GM10266 (cell line): ENCODE data around the gene RASL12.

Experiments
- DNase-seq: peaks from one replicate; pipeline ENCODE4 v3.0.0; 2012; ENCODE audit errors: extremely low spot score
- CTCF ChIP-seq: IDR thresholded peaks from 2 replicates; pipeline ENCODE4 v1.5.1; 2012; ENCODE audit warnings: mild to moderate bottlenecking, low read depth; ENCODE audit not compliant: control insufficient read depth, insufficient read depth; ENCODE audit errors: missing control alignments

Gene RASL12

GRCh38 chr15:65008983-65009382, 58.8 kb downstream of the RASL12 start:
- peak; percentile 34 for TF ChIP-seq CTCF
- no peak for DNase-seq

- DNase-seq = no peak
- no peak for TF ChIP-seq CTCF
Observed at GRCh38 chr15:65006876-65007275, 60.9 kb downstream of the RASL12 start.

GRCh38 chr15:65004993-65005392, 62.8 kb downstream of the RASL12 start:
- TF ChIP-seq CTCF = no peak
- DNase-seq = no peak
